Measurements from ENCODE around the gene CENPX. TPM values are rescaled to one million over a fixed set of nuclear protein-coding genes. Genes with fewer than 3 reads are reported as not detected.
A peak's percentile ranks its signal among the peaks of the same experiment; 100 is the strongest.

CENPX gene
- total RNA-seq, 2 donors from 2014 or later = 91.1 to 238 TPM

DNA sequence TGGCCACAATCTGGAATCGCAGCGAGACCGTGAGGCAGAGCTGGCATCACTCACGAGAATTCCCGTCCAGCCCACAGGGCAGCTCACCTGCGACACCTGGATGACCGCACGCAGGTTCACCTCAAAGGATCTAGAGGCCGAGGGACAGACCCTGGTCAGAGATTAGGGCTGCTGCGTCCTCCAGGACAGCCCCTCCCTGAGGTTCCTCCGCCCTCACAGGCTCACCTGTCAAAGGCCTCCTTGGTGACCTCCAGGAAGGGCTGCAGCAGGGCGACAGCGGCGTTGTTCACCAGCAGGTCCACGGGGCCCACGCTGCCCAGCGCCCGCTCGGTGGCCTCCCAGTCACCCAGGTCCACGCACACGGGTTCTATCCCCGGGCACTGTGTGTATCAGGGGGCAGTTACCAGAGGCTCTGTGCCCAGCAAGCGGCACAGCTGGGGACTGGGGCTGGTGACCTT, 14.0 kb upstream of the CENPX start:
- intact Hi-C loops (cut with DNase I) = loop anchor here (10.0 kb wide), 1 partner anchor 288 kb away; no protein-coding TSS in a partner anchor

DNA sequence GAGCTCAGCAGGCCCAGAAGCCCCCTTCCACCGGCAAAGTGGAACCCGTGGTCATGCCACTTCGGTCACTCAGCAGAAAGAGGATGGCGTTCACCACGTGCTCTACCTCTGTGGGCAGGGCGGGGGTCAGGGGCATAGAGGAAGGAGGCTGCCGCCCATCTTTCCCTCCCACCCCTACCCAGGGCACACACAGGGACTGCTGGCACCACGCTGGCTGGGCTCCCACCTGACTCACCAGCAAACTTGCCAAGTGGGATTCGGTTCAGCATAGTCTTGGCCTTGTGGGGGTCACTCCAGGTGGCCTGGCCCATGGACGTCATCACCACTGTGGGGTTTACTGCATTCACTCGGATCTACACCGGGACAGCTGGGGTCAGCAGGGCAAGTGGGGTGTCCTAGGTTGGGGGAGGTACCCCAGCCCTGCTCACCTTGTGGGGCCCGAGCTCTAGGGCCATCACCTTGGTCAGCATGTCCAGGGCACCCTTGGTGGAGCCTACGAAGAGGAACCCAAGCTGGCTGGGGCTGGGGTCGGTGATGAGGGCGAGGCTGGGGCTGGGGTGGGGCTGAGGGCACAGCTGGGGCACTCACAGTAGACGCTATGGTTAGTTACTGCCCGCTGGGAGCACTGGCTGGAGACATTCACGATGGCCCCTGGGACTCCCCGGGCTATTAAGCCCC, 13.4 kb upstream of the CENPX start:
- intact Hi-C loops (cut with DNase I) = loop anchor here (10.0 kb wide), 1 partner anchor 289 kb away; no protein-coding TSS in a partner anchor
- TF ChIP-seq, protein P1, sequence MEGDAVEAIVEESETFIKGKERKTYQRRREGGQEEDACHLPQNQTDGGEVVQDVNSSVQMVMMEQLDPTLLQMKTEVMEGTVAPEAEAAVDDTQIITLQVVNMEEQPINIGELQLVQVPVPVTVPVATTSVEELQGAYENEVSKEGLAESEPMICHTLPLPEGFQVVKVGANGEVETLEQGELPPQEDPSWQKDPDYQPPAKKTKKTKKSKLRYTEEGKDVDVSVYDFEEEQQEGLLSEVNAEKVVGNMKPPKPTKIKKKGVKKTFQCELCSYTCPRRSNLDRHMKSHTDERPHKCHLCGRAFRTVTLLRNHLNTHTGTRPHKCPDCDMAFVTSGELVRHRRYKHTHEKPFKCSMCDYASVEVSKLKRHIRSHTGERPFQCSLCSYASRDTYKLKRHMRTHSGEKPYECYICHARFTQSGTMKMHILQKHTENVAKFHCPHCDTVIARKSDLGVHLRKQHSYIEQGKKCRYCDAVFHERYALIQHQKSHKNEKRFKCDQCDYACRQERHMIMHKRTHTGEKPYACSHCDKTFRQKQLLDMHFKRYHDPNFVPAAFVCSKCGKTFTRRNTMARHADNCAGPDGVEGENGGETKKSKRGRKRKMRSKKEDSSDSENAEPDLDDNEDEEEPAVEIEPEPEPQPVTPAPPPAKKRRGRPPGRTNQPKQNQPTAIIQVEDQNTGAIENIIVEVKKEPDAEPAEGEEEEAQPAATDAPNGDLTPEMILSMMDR (IDR thresholded peaks at IDR 0.05) = no peak
- H3K36me3 ChIP-seq = no peaks in the 10 kb centered on the region
- no peak overlapping the region for H3K27ac ChIP-seq
- H3K27me3 ChIP-seq = no peaks in the 10 kb centered on the region
- no peaks in the 10 kb centered on the region for H3K9me3 ChIP-seq
- H3K9ac ChIP-seq (ENCODE audit: low read depth in 2 of 2, low read length in 2 of 2) = peak overlapping the region; percentile 67 to 86
- H3K4me3 ChIP-seq = peak overlapping the region; percentile 83
- H3K4me1 ChIP-seq = peaks cover 13% of the 10 kb centered on the region
- no peak for DNase-seq

More for the DNA sequence above, 14.0 kb upstream of the CENPX start:
- Histone ChIP-seq H3K4me3 (peak overlapping the region; percentile 83), H3K9me3 (no peaks in the 10 kb centered on the region), H3K36me3 (no peaks in the 10 kb centered on the region), H3K4me1 (peaks cover 13% of the 10 kb centered on the region), H3K27ac (peak overlapping the region; percentile 95), H3K27me3 (no peaks in the 10 kb centered on the region), H3K9ac (ENCODE audit: low read depth in 2 of 2, low read length in 2 of 2) (peak overlapping the region; percentile 67 to 86)
- TF ChIP-seq, protein P1 (IDR thresholded peaks at IDR 0.05) = no peak
- DNase-seq = no peak

DNA sequence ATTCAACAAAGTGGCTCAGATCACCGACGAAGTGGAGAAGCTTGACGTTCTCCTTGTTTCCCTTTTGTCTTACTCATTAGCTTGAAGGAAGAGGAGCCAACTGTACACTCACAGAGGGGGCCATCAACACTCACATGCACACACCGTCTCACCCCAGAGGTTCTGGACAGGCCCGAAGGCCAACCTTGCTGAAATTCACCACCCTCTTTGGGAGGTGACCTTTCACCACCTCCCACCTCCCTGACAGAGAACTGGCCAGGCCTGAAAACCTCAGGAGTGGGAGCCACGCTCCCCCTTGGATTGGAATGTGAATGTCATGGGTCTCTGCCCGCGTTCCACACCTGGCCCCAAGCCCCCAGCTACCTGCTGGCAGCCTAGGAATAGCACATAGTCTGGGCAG, 12.8 kb upstream of the CENPX start:
- TF ChIP-seq, protein P1 (IDR thresholded peaks at IDR 0.05) = no peak
- Histone ChIP-seq H3K36me3 (no peaks in the 10 kb centered on the region), H3K27me3 (no peaks in the 10 kb centered on the region), H3K27ac (no peak overlapping the region), H3K4me1 (peaks cover 13% of the 10 kb centered on the region), H3K9ac (ENCODE audit: low read depth in 2 of 2, low read length in 2 of 2) (no peak overlapping the region), H3K9me3 (no peaks in the 10 kb centered on the region), H3K4me3 (no peak overlapping the region)
- intact Hi-C loops (cut with DNase I) = loop anchor here (10.0 kb wide), 1 partner anchor 289 kb away; no protein-coding TSS in a partner anchor
- DNase-seq = no peak

DNA sequence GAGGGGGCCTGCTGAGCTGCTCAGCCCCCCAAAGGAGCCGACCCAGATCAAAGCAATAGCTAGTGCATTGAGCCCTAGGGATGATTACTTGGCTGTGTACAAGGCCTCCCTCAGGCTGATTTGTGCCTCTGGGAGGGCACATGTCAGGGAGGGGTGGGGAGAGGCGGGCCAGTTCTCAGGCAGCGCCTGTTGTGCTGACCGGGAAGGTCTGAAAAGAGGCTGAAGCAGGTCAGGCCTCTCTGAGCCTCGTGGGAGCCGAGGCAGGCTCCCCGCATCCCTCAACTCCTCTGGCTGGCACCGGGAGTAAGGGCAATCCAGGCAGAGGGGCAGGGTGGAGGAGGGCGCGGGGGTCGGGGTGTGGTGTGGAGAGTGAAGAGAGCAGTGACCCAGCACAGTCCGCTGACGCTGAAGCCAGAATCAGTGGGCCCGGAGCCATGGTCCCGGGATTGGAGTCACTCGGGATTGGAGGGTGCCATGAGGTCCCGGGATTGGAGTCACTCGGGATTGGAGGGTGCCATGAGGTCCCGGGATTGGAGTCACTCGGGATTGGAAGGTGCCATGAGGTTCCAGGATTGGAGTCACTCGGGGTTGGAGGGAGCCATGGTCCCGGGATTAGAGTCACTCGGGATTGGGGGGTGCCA, 11.8 kb upstream of the CENPX start:
- H3K9ac ChIP-seq (ENCODE audit: low read depth in 2 of 2, low read length in 2 of 2) = no peak overlapping the region
- DNase-seq = no peak
- H3K9me3 ChIP-seq = no peaks in the 10 kb centered on the region
- H3K4me3 ChIP-seq = no peak overlapping the region
- TF ChIP-seq, protein P1 (IDR thresholded peaks at IDR 0.05) = no peak
- H3K27me3 ChIP-seq = no peaks in the 10 kb centered on the region
- intact Hi-C loops (cut with DNase I) = loop anchor here (10.0 kb wide), 1 partner anchor 290 kb away; no protein-coding TSS in a partner anchor
- H3K27ac ChIP-seq = no peak overlapping the region
- peaks cover 19% of the 10 kb centered on the region for H3K4me1 ChIP-seq
- no peaks in the 10 kb centered on the region for H3K36me3 ChIP-seq

DNA sequence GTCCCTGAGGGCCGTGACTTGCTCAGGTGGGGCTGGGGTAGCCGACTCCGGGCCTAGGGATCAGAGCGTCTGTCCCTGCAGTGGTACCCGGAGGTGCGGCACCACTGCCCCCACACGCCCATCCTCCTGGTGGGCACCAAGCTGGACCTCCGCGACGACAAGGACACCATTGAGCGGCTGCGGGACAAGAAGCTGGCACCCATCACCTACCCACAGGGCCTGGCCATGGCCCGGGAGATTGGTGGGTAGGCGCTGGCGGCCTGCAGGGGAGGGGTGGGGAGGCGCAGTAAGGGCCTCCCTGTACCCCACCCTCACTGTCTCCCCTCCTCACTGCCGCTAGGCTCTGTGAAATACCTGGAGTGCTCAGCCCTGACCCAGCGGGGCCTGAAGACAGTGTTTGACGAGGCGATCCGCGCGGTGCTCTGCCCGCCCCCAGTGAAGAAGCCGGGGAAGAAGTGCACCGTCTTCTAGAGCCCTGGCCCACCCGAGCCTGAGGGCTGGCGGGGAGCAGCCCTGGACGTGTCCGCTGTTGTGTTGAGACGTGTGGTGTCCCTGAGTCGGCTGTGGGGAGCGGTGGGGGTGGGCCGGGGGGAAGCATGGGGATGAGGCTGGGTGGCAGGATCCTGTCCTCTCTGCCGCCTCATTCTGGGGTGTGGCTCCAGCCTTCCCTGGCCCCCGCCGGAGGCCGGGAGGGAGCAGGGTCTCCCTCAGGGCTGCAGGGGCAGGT, 10.8 kb upstream of the CENPX start:
- Histone ChIP-seq H3K9me3 (no peaks in the 10 kb centered on the region), H3K9ac (ENCODE audit: low read depth in 2 of 2, low read length in 2 of 2) (no peak overlapping the region), H3K27me3 (no peaks in the 10 kb centered on the region), H3K4me1 (peaks cover 19% of the 10 kb centered on the region), H3K4me3 (no peak overlapping the region), H3K36me3 (no peaks in the 10 kb centered on the region), H3K27ac (no peak overlapping the region)
- intact Hi-C loops (cut with DNase I) = loop anchor here (10.0 kb wide), 1 partner anchor 291 kb away; no protein-coding TSS in a partner anchor
- no peak for DNase-seq
- TF ChIP-seq, protein P1 (IDR thresholded peaks at IDR 0.05) = no peak

All from colonic mucosa (tissue), 4 donors.